PC-3 (cell line): ENCODE data around the gene TMEM119. TPM values are rescaled to one million over a fixed set of nuclear protein-coding genes. Genes with fewer than 3 reads are reported as not detected.

Source experiments
- ATAC-seq: fragments of 200-7000 bp; cut with Tn5 transposase; 2 replicates; pipeline ENCODE4 v1.9.1; 2020; ENCODE audit warnings: mild to moderate bottlenecking, moderate library complexity
- BruUV-seq: library from RNA; stranded (reverse); fragments of 400-500 nt; replicated peaks from 2 replicates; lab custom pipeline; 2021; lab: Mats Ljungman, UMichigan
- CTCF ChIA-PET: fragments of 300-600 bp; sonication (Branson Sonifier 250); formaldehyde crosslinking; loops from one replicate; lab custom pipeline; 2022; ENCODE audit warnings: antibody characterized with exemption; lab: Charles Lee
- POLR2A ChIA-PET: fragments of 300-600 bp; sonication (Branson Sonifier 250); formaldehyde crosslinking; loops from one replicate; lab custom pipeline; 2022; ENCODE audit warnings: antibody characterized with exemption; ENCODE audit not compliant: unreplicated experiment; lab: Charles Lee
- DNase-seq: peaks from one replicate; pipeline ENCODE4 v3.0.0-alpha.2; 2015
- H2AFZ ChIP-seq: fragments of 300-600 bp; sonication (generic); 2 replicates; pipeline ENCODE4 v1.6.0; 2016; ENCODE audit warnings: antibody characterized with exemption, low read length
- H3F3A ChIP-seq: fragments of 300-600 bp; sonication (generic); one replicate; pipeline ENCODE4 v1.6.0; 2017; ENCODE audit warnings: antibody characterized with exemption, low read length, control low read depth, mild to moderate bottlenecking; ENCODE audit not compliant: unreplicated experiment
- H3K27ac ChIP-seq: fragments of 300-600 bp; sonication (generic); 2 replicates; pipeline ENCODE4 v1.5.1; 2016; ENCODE audit warnings: mild to moderate bottlenecking, low read length
- H3K27me3 ChIP-seq: fragments of 300-600 bp; sonication (generic); 2 replicates; pipeline ENCODE4 v1.6.1; 2016; ENCODE audit warnings: low read length, mixed read lengths
- H3K36me3 ChIP-seq: fragments of 300-600 bp; sonication (generic); 2 replicates; pipeline ENCODE4 v1.6.1; 2016; ENCODE audit warnings: low read depth, mixed run types, low read length, mixed read lengths
- H3K4me1 ChIP-seq: fragments of 300-600 bp; sonication (generic); 2 replicates; pipeline ENCODE4 v1.5.1; 2016; ENCODE audit warnings: low read length; ENCODE audit not compliant: insufficient read depth
- H3K4me2 ChIP-seq: fragments of 300-600 bp; sonication (generic); 2 replicates; pipeline ENCODE4 v1.6.0; 2016; ENCODE audit warnings: low read length
- H3K4me3 ChIP-seq: fragments of 300-600 bp; sonication (generic); 2 replicates; pipeline ENCODE4 v1.5.1; 2016; ENCODE audit warnings: mild to moderate bottlenecking, low read length, mixed read lengths
- H3K79me2 ChIP-seq: fragments of 300-600 bp; sonication (generic); 2 replicates; pipeline ENCODE4 v1.6.1; 2017; ENCODE audit warnings: low read length, mixed read lengths
- H3K9ac ChIP-seq: fragments of 300-600 bp; sonication (generic); 2 replicates; pipeline ENCODE4 v1.6.0; 2016; ENCODE audit warnings: mild to moderate bottlenecking, low read length
- H3K9me2 ChIP-seq: fragments of 300-600 bp; sonication (generic); replicated peaks from 2 replicates; pipeline ENCODE4 v1.6.1; 2016; ENCODE audit warnings: mixed run types, low read length, mixed read lengths
- H3K9me3 ChIP-seq: fragments of 300-600 bp; sonication (generic); 2 replicates; pipeline ENCODE4 v1.6.1; 2016; ENCODE audit warnings: low read length, mixed read lengths
- H4K20me1 ChIP-seq: fragments of 300-600 bp; sonication (generic); 2 replicates; pipeline ENCODE4 v1.6.1; 2016; ENCODE audit warnings: low read length, mixed read lengths
- EZH2 ChIP-seq: fragments of 300-600 bp; sonication (generic); IDR thresholded peaks from one replicate; pipeline ENCODE4 v1.6.1; 2017; ENCODE audit warnings: antibody characterized with exemption, mild to moderate bottlenecking, low read length; ENCODE audit not compliant: unreplicated experiment
- EZH2phosphoT487 ChIP-seq: fragments of 300-600 bp; sonication (generic); IDR thresholded peaks from 2 replicates; pipeline ENCODE4 v1.6.1; 2018; ENCODE audit warnings: mild to moderate bottlenecking, antibody characterized with exemption, low read length, borderline replicate concordance
- intact Hi-C: fragments of 100-400 bp; cut with micrococcal nuclease; formaldehyde crosslinking; loops from 2 replicates; pipeline ENCODE4 v1.9.0; 2023
- total RNA-seq: library from RNA; depleted of rRNA; stranded (reverse); fragments of >200 nt; gene quantifications from 2 replicates; pipeline ENCODE4 v1.2.3, GENCODE V29; 2014
- TF ChIP-seq, protein P1 (sequence below): fragments of 300-600 bp; sonication (generic); conservative IDR thresholded peaks from 2 replicates; pipeline ENCODE4 v1.5.1; 2017; ENCODE audit warnings: antibody characterized with exemption, low read depth, mild to moderate bottlenecking, low read length

The TMEM119 gene
- total RNA-seq, 1 experiment from 2014 or later, result not detected

DNA sequence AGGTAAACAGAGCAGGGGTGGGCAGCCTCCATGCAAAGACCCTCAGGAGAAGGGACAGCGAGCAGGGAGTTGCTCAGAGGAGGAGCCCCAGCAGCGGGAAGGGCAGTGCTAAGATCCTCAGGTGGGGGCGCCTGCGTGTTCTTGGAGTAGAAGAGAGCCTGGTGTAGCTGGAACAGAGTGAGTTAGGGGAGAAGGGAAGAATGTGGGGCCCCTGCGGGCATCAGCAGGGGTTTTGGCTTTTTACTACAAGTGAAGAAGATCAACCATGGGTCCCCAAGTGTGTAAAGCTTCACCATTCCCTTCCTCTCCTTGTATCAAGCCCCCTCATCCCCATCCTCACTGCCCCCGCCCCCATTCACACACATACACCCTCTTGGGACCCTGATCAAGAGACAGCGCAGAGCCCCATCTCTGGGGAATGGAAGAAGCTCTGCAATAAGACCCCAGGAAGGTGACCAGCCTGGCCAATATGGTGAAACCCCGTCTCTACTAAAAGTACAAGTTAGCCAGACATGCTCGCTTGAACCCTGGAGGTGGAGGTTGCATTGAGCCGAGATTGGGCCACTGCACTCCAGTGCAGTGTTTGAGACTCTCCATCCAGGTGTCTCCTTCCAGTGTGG is 10.2 kb upstream of the TMEM119 start:
- no peaks in the 10 kb centered on the region for H3K9me3 ChIP-seq
- H3K27ac ChIP-seq, result no peak overlapping the region
- no peak for DNase-seq
- TF ChIP-seq EZH2 (no peak), EZH2phosphoT487 (no peak)
- TF ChIP-seq, protein P1, sequence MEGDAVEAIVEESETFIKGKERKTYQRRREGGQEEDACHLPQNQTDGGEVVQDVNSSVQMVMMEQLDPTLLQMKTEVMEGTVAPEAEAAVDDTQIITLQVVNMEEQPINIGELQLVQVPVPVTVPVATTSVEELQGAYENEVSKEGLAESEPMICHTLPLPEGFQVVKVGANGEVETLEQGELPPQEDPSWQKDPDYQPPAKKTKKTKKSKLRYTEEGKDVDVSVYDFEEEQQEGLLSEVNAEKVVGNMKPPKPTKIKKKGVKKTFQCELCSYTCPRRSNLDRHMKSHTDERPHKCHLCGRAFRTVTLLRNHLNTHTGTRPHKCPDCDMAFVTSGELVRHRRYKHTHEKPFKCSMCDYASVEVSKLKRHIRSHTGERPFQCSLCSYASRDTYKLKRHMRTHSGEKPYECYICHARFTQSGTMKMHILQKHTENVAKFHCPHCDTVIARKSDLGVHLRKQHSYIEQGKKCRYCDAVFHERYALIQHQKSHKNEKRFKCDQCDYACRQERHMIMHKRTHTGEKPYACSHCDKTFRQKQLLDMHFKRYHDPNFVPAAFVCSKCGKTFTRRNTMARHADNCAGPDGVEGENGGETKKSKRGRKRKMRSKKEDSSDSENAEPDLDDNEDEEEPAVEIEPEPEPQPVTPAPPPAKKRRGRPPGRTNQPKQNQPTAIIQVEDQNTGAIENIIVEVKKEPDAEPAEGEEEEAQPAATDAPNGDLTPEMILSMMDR, result no peak
- H3K4me1 ChIP-seq, result peaks cover 16% of the 10 kb centered on the region
- no peak for ATAC-seq
- H3K27me3 ChIP-seq, result no peaks in the 10 kb centered on the region
- H3K9me2 ChIP-seq, result no peaks in the 10 kb centered on the region
- no peaks in the 10 kb centered on the region for H3F3A ChIP-seq
- H3K4me2 ChIP-seq, result no peak overlapping the region
- H3K9ac ChIP-seq, result no peak overlapping the region
- no peak overlapping the region for H2AFZ ChIP-seq
- no peaks in the 10 kb centered on the region for H4K20me1 ChIP-seq
- intact Hi-C loops, result no loop called here
- ChIA-PET CTCF (no interaction called here), POLR2A (no interaction called here)
- no peaks in the 10 kb centered on the region for H3K36me3 ChIP-seq
- BruUV-seq, result no TSS peak
- H3K79me2 ChIP-seq, result no peaks in the 10 kb centered on the region
- H3K4me3 ChIP-seq, result no peak overlapping the region

DNA sequence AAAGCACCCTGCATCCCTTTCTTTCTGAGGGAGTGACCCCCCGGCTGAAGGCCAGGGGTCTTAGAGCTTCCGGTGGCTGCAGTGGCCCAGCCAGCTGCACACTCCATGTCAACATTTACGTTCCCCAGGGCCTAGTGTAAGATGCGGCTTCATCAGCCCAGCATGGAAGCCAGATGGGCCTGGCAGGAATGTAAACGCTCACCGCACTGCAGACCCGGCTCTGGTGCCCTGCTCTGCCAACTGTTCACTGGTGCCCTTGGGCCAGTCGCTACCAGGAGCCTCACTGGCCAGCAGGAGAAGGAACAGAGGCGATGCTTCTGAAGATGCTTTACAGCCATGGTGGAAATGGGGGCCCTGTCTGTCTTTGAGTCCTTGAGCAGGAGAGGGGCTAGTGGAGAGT is 8.6 kb upstream of the TMEM119 start:
- no peaks in the 10 kb centered on the region for H4K20me1 ChIP-seq
- no peak overlapping the region for H3K9ac ChIP-seq
- ChIA-PET CTCF (no interaction called here), POLR2A (no interaction called here)
- DNase-seq (no peak), ATAC-seq (no peak)
- H3K4me3 ChIP-seq, result no peak overlapping the region
- H3K4me1 ChIP-seq, result peaks cover under 1% of the 10 kb centered on the region; the same call in 1 of the 2 replicates
- H3K4me2 ChIP-seq, result no peak overlapping the region
- no peaks in the 10 kb centered on the region for H3K9me3 ChIP-seq
- BruUV-seq, result no TSS peak
- TF ChIP-seq EZH2phosphoT487, result no peak
- TF ChIP-seq EZH2, result no peak
- TF ChIP-seq, protein P1, result no peak
- H3K27ac ChIP-seq, result no peak overlapping the region
- intact Hi-C loops, result no loop called here
- no peaks in the 10 kb centered on the region for H3K79me2 ChIP-seq
- no peak overlapping the region for H2AFZ ChIP-seq
- H3F3A ChIP-seq, result no peaks in the 10 kb centered on the region
- no peaks in the 10 kb centered on the region for H3K36me3 ChIP-seq
- no peaks in the 10 kb centered on the region for H3K9me2 ChIP-seq
- H3K27me3 ChIP-seq, result no peaks in the 10 kb centered on the region

DNA sequence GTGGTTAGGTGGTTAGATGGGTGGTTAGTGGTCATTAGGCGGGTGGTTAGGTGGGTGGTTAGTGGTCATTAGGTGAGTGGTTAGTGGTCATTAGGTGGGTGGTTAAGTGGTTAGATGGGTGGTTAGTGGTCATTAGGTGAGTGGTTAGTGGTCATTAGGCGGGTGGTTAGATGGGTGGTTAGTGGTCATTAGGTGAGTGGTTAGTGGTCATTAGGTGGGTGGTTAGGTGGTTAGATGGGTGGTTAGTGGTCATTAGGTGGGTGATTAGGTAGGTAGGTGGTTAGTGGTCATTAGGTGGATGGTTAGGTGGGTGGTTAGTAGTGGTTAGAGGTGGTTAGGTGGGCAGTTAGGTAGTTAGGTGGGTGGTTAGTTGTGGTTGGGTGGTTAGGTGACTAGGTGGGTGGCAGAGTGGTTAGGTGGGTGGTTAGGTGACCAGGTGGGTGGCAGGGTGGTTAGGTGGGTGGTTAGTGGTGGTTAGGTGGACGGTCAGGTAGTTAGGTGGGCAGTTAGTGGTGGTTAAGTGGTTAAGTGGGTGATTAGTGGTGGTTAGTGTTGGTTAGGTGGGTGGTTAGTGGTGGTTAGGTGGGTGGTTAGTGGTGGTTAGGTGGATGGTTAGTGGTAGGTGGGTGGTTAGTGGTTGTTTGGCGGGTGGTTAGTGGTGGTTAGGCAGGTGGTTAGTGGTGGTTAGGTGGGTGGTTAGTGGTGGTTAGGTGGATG is 8.0 kb upstream of the TMEM119 start:
- BruUV-seq, result no TSS peak
- DNase-seq (no peak), ATAC-seq (no peak)
- H2AFZ ChIP-seq, result no peak overlapping the region
- H3K27ac ChIP-seq, result no peak overlapping the region
- no peaks in the 10 kb centered on the region for H4K20me1 ChIP-seq
- no peaks in the 10 kb centered on the region for H3K9me3 ChIP-seq
- POLR2A ChIA-PET, result no interaction called here
- intact Hi-C loops, result no loop called here
- CTCF ChIA-PET, result no interaction called here
- H3K4me3 ChIP-seq, result no peak overlapping the region
- no peaks in the 10 kb centered on the region for H3K36me3 ChIP-seq
- H3K9ac ChIP-seq, result no peak overlapping the region
- no peaks in the 10 kb centered on the region for H3K79me2 ChIP-seq
- no peaks in the 10 kb centered on the region for H3K27me3 ChIP-seq
- TF ChIP-seq EZH2, result no peak
- TF ChIP-seq, protein P1, result no peak
- TF ChIP-seq EZH2phosphoT487, result no peak
- H3F3A ChIP-seq, result no peaks in the 10 kb centered on the region
- no peak overlapping the region for H3K4me2 ChIP-seq
- H3K4me1 ChIP-seq, result no peaks in the 10 kb centered on the region
- H3K9me2 ChIP-seq, result no peaks in the 10 kb centered on the region
